ENCODE data around the gene MROH2A.
"Not testable (repeated sequence)": the region's sequence is repeated elsewhere in the genome, so short reads cannot be mapped to it uniquely, and the experiment has no call there.

The MROH2A gene

GRCh38 chr2:233778030-233778429 is at the start of gene MROH2A:
Gene MROH2A (plus strand): TSS chr2:233778330. CDS start chr2:233779359, 1,029 bp downstream.
- ChIA-PET CTCF (no interaction called here), POLR2A (ENCODE audit: low non-redundant PET) (no interaction called here)
- H3K27ac ChIP-seq = no peak within 1 kb of the TSS
- DNase-seq (ENCODE audit: low spot score) = no peak
- no peak for TF ChIP-seq CTCF (conservative IDR thresholded peaks at IDR 0.05; ENCODE audit: low read depth)

GRCh38 chr2:233728723-233729301 is 49.3 kb upstream of the MROH2A start, which contains the start of gene UGT1A3:
Gene UGT1A3 (plus strand): TSS chr2:233729042. CDS start chr2:233729127, 85 bp downstream.
- H3K27ac ChIP-seq = no peak within 1 kb of the TSS
- ChIA-PET POLR2A (ENCODE audit: low non-redundant PET) (no interaction called here), CTCF (no interaction called here)
- no peak for DNase-seq (ENCODE audit: low spot score)
- TF ChIP-seq CTCF (conservative IDR thresholded peaks at IDR 0.05; ENCODE audit: low read depth) = no peak

GRCh38 chr2:233736868-233737653 is 41.1 kb upstream of the MROH2A start:
- POLR2A ChIA-PET (ENCODE audit: low non-redundant PET); CTCF ChIA-PET: not testable (repeated sequence)

GRCh38 chr2:233740870-233741269 is 37.3 kb upstream of the MROH2A start:
- DNase-seq (ENCODE audit: low spot score) = no peak
- ChIA-PET CTCF (interaction anchor here (0.8 kb wide), 1 partner anchor 29 kb away, joined by 3 read pairs; no protein-coding TSS in a partner anchor), POLR2A (ENCODE audit: low non-redundant PET) (no interaction called here)
- H3K27ac ChIP-seq = no peak overlapping the region
- no peak for TF ChIP-seq CTCF (conservative IDR thresholded peaks at IDR 0.05; ENCODE audit: low read depth)

More at GRCh38 chr2:233736868-233737653, 41.1 kb upstream of the MROH2A start:
- H3K27ac ChIP-seq; DNase-seq (ENCODE audit: low spot score): not testable (repeated sequence)

GRCh38 chr2:233743464-233744259 is 34.5 kb upstream of the MROH2A start:
- ChIA-PET CTCF (no interaction called here), POLR2A (ENCODE audit: low non-redundant PET) (no interaction called here)
- no peak for TF ChIP-seq CTCF (conservative IDR thresholded peaks at IDR 0.05; ENCODE audit: low read depth)
- no peak overlapping the region for H3K27ac ChIP-seq
- DNase-seq (ENCODE audit: low spot score) = no peak

GRCh38 chr2:233745073-233745755 is 32.9 kb upstream of the MROH2A start:
- ChIA-PET CTCF (no interaction called here), POLR2A (ENCODE audit: low non-redundant PET) (no interaction called here)
- no peak for DNase-seq (ENCODE audit: low spot score)
- TF ChIP-seq CTCF (conservative IDR thresholded peaks at IDR 0.05; ENCODE audit: low read depth) = no peak
- H3K27ac ChIP-seq = no peak overlapping the region

GRCh38 chr2:233745838-233746237 is 32.3 kb upstream of the MROH2A start:
- H3K27ac ChIP-seq; DNase-seq (ENCODE audit: low spot score); POLR2A ChIA-PET (ENCODE audit: low non-redundant PET): not testable (repeated sequence)
- CTCF ChIA-PET = interaction anchor here (0.6 kb wide), 1 partner anchor 266 kb away, joined by 5 read pairs; no protein-coding TSS in a partner anchor

All from RWPE1 (cell line).